Activated T-helper 1 cell treated with anti-CD3 and anti-CD28 coated beads, Interleukin-2, amount 50 U/mL, for 16 hours (primary cell): ENCODE data around the gene GLCE.
"Not testable (repeated sequence)": the region's sequence is repeated elsewhere in the genome, so short reads cannot be mapped to it uniquely, and the experiment has no call there.

Experiments used
- DNase-seq, 2 donors: peaks; one replicate each; pipeline ENCODE4 v3.0.0-alpha.2; 2020; ENCODE audit warnings: low read depth in 1 of 2, low spot score in 1 of 2

GLCE gene

DNA sequence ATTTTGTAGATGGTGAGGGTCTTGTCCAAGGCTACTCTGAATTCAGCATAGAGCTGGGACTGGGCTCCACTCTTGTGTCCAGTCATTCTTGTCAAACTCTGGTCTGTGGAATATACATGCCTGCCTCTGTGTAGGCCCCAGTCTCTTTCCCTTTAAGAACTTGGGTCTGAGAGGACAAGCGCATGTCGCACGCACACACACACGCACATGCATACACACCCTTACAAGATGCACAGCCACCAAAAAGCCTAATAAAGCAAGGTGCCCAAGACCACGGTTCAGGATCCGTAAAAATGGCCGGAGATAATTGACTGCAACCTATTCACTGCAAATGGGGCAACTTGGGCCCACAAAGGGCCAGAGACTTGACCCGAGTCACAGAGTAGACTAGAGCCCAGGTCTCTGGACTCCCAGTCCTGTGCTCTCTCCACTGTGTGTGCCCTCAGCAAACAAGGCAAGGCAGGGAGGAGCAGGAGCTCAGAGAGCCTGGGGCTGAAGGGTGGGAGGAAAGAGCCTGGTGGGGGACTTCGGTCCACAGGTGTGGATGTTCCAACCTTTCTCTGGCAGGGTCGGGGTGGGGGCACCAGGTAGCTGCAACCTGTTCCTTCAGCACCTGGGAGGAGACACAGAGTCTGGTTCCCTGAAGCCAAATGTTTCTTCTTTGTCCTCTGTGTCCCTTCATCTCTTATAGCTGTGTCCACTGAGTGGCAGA is 137.4 kb downstream of the GLCE start:
- DNase-seq: no peak

DNA sequence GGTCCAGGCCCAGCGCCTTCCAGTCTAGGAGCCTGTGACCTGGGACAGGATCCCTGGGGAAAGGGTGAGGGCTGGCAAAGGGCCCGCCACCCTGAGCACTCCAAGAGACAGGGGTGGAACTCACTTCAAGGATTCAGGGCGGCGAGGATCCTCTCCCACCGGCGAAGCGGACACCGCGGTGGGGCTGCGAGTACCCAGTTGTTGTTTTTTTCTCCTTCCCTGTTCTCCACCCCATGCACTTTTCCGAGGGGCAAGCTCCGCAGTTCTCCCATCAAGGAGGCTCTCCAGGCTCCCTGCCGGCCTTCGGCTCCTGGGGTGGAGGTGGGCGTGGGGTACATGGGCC is 137.9 kb downstream of the GLCE start:
- DNase-seq: no peak

DNA sequence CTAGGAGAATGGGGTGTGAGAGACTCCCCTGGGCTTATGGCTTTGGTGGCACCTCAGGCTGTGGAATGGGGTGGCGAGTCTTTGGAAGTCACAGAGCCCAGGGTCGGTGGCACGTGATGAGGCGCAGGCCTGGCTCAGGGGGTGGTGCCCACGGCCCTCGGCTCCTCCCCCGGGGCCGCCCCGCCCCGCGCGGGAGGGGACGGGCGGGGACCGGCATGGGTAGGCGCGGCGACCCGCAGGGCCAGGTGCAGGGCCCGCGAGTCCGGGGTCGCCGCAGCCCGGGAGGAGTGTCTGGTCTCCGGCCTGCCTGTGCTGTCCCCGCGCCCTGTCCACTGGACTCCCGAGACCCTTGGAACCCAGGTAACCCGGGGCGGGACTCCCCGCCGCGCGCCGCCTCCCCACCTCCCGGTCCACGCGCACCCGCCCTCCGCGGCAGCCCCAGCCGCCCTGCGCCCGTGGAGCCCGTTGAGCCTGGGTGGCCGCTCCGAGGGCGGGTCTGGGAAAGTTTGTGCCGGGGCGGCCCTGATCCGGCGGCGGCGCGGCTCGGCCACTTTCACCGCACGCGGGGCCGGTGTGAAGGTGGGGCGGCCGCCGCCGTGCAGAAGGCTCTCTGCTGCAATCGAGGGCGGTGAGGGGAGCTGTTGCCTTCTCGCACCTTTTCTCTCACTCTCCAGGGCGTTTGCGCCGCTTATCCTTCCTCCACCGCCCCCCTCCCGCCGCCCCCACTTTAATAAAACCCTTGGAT is 138.4 kb downstream of the GLCE start, which contains the start of gene PAQR5:
Gene PAQR5 (plus strand): TSS at position 216 of the 745 bp plus-strand sequence. CDS start 61,169 bp downstream, outside the sequence.
- DNase-seq: no peak

GRCh38 chr15:69299451-69299886 is 139.0 kb downstream of the GLCE start:
- no peak for DNase-seq

DNA sequence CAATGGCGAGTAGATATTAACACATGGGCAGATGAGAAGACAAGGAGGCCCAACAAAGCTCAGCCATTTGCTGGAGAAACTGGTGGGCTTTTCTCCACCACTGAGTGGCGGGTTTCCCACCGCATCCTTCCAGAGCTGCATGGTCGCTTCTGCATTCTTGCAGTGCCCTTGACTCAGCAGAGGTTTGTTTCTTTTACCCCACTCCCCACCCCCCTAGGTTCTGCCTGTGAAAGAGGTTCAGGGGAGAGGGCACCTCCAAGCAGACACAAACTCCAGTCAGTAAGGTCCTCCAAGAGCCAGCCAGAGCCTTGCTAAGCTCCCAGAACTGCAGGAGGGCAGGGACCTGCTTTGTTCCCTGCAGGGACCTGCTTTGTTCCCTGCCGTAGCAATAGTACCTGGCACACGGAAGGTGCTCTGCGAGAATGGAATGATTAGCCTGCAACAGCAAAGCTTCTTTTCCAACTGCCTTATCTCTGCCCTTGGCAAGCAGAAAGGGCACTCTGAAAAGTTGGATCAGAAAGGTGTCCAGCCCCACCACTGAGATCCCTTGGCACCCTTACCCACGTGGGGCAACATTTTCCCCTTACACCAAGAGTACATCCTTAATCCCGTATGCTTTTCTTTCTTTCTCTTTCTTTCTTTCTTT is 139.6 kb downstream of the GLCE start:
- no peak for DNase-seq

- not testable (repeated sequence) for DNase-seq
These were observed 140.7 kb downstream of the GLCE start for GRCh38 chr15:69301101-69301500.

DNA sequence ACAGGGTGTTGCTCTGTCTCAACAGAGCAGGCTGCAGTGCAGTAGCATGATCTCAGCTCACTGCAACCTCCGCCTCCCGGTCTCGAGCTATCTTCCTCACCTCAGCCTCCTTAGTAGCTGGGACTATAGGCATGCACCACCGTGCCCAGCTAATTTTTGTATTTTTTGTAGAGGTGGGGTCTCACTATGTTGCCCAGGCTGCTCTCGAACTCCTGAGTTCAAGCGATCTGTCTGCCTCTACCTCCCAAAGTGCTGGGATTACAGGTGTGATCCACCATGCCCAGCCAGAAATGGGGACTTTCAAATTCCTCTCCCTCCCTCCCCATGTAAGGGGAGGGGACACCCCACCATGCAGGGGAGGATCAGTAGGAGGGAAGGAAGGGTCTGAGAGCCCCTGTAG is 141.7 kb downstream of the GLCE start:
- DNase-seq: not testable (repeated sequence)

DNA sequence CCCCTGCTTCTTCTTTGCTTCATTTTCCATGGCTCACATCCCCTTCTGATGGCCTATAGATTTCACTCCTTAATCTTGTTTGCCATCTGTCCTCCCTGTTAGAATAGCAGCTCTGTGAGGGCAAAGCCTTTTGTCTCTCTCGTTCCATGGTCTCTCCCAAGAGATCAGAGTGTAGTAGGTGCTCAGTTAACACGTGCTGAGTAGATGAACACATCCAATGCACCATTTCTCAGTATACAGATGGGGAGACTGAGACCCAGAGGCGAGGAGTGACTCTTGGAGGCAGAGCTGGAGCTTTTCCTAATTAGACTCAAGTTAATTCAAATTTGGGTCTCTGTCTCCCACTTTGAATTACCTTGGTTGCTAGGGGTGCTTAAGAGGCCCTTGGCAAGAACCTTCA is 142.5 kb downstream of the GLCE start:
- DNase-seq: no peak

GRCh38 chr15:69303337-69304181 is 143.1 kb downstream of the GLCE start:
- no peak for DNase-seq

GRCh38 chr15:69304182-69304545 is 143.7 kb downstream of the GLCE start:
- no peak for DNase-seq

GRCh38 chr15:69305204-69305931 is 144.9 kb downstream of the GLCE start:
- no peak for DNase-seq

DNA sequence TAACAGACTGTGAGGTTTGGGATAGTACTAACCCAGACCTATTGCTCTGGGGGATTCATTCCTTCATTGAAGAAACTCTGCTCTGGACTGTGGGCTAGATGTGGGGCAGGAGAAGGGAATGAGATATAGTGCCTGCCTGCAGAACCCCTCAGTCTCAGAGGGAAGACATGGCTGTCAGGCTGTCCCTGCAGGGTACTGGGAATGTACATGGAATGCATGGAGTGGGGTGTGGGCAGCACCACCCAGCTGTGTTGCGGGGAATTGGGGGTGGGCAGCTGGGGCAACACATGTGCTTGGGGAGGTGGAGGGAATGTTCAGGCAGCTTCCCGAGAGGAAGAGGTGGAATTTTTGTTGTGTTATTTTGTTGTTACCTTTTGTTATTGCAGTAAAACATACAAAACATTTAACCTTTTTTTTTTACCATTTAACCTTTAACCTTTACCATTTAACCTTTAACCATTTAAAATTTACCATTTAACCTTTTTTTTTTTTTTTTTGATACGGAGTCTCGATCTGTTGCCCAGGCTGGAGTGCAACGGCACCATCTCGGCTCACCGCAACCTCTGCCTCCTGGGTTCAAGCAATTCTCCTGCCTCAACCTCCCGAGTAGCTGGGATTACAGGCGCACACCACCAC is 145.6 kb downstream of the GLCE start:
- no peak for DNase-seq

GRCh38 chr15:69307939-69308338 is 147.5 kb downstream of the GLCE start:
- no peak for DNase-seq

DNA sequence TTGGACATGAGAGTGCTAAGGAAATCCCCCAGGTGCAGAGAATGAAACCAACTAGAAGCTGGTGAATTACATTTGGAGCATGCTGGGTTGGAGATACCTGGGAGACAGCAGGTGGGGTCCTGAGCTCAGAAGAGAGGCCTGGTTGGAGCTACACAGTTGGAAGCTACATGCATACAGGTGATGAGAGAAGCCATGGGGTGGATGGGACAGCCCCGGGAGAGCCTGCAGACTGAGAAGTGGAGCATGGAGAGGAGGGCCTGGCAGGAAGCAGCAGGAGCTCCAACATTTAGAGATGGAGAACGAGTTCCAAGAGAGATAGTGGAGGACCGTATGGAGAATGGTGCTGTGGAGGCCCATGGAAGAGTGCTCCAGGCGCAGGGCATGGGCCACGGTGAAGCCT is 148.5 kb downstream of the GLCE start:
- no peak for DNase-seq

- no peak for DNase-seq
These were observed 150.9 kb downstream of the GLCE start for GRCh38 chr15:69311319-69311721.

GRCh38 chr15:69313432-69314000 is 153.1 kb downstream of the GLCE start:
- no peak for DNase-seq

GRCh38 chr15:69314131-69314530 is 153.7 kb downstream of the GLCE start:
- DNase-seq: no peak

DNA sequence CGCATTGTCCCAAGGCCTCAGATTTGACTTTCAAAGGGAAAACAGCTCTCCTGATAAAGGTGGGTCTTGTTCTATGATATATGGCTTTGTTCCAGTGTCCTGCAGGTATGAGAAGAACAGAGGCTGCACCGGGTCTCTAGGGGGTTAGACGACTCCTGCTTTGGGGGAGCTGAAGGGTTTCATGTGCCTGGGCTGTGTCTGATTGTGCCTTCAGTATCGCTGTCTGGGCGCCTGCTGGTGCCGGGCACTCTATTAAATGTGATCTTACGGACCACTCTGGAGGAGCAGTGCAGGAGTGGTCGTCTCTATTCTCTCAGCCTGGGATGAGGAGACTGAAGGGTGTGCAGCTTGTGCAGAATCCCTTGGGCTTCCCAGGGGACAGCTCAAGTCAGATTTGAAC is 154.3 kb downstream of the GLCE start:
- no peak for DNase-seq

- no peak for DNase-seq
These were observed 155.1 kb downstream of the GLCE start for GRCh38 chr15:69315402-69316110.
